ENCODE data around the gene CCL22.

CCL22 gene

GRCh38 chr16:57387598-57388354 is 29.2 kb downstream of the CCL22 start:
- Histone ChIP-seq H3K27me3 (ENCODE audit: insufficient read depth, low read length, poor library complexity, severe bottlenecking) (no peaks in the 10 kb centered on the region), H3K4me1 (ENCODE audit: insufficient read depth, low read length, poor library complexity, severe bottlenecking) (peaks cover 7% of the 10 kb centered on the region), H3K9me2 (replicated peaks; ENCODE audit: low read depth, low read length) (no peaks in the 10 kb centered on the region), H3K36me3 (ENCODE audit: insufficient read depth, low read length) (no peaks in the 10 kb centered on the region), H3F3A (ENCODE audit: low read depth) (no peaks in the 10 kb centered on the region), H4K20me1 (ENCODE audit: insufficient read depth, low read length, poor library complexity, severe bottlenecking) (no peaks in the 10 kb centered on the region), H3K9ac (ENCODE audit: low read depth, low read length, poor library complexity, severe bottlenecking) (no peak overlapping the region), H3K4me3 (ENCODE audit: low read length, poor library complexity, severe bottlenecking) (no peak overlapping the region), H2AFZ (ENCODE audit: low read length) (0 out of 2 replicates have a peak overlapping the region, but pooled peaks have one; percentile 29), H3K9me3 (ENCODE audit: insufficient read depth, low read depth, low read length) (no peaks in the 10 kb centered on the region), H3K79me2 (ENCODE audit: insufficient read depth, low read length) (no peaks in the 10 kb centered on the region), H3K4me2 (ENCODE audit: low read depth, low read length, poor library complexity, severe bottlenecking) (no peak overlapping the region)
- no peak for TF ChIP-seq EZH2phosphoT487 (IDR thresholded peaks at IDR 0.05; ENCODE audit: borderline replicate concordance)
- TF ChIP-seq, protein P1, sequence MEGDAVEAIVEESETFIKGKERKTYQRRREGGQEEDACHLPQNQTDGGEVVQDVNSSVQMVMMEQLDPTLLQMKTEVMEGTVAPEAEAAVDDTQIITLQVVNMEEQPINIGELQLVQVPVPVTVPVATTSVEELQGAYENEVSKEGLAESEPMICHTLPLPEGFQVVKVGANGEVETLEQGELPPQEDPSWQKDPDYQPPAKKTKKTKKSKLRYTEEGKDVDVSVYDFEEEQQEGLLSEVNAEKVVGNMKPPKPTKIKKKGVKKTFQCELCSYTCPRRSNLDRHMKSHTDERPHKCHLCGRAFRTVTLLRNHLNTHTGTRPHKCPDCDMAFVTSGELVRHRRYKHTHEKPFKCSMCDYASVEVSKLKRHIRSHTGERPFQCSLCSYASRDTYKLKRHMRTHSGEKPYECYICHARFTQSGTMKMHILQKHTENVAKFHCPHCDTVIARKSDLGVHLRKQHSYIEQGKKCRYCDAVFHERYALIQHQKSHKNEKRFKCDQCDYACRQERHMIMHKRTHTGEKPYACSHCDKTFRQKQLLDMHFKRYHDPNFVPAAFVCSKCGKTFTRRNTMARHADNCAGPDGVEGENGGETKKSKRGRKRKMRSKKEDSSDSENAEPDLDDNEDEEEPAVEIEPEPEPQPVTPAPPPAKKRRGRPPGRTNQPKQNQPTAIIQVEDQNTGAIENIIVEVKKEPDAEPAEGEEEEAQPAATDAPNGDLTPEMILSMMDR (conservative IDR thresholded peaks at IDR 0.05; ENCODE audit: low read length): no peak

DNA sequence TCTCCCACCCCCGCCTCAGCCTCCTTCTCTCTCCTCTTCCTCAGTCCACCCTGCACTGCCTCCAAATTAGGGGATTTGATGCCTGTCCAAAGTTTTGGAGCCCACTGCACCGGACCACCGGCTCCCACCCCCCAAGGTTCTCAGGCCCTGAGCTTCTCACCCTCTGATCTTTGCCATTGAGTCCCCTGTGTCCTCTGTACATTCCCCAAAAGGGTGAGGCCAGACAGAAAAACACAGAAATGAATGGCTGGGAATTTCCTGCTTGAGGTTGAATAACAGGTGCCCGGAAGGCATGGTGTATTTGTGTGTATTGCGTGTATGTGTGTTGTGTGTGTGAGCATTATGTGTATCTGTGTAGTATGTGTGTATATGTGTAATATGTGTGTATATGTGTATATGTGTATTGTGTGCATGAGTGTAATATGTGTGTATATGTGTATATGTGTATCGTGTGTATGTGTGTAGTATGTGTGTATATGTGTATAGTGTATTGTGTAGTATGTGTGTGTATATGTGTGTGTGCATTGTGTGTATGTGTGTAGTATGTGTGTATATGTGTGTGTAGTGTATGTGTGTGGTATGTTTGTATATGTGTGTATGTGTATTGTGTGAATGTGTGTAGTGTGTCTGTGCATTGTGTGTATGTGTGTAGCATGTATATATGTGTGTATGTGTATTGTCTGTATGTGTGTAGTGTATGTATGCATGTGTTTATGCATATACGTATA is 29.9 kb downstream of the CCL22 start:
- H2AFZ ChIP-seq (ENCODE audit: low read length): 0 out of 2 replicates have a peak overlapping the region, but pooled peaks have one; percentile 29
- H3K4me3 ChIP-seq (ENCODE audit: low read length, poor library complexity, severe bottlenecking): no peak overlapping the region
- H3K4me2 ChIP-seq (ENCODE audit: low read depth, low read length, poor library complexity, severe bottlenecking): no peak overlapping the region

GRCh38 chr16:57389087-57389468 is 30.5 kb downstream of the CCL22 start:
- no peak overlapping the region for H3K4me2 ChIP-seq (ENCODE audit: low read depth, low read length, poor library complexity, severe bottlenecking)
- no peaks in the 10 kb centered on the region for H3K9me2 ChIP-seq (replicated peaks; ENCODE audit: low read depth, low read length)
- H3K4me1 ChIP-seq (ENCODE audit: insufficient read depth, low read length, poor library complexity, severe bottlenecking): peaks cover 7% of the 10 kb centered on the region
- H3K9me3 ChIP-seq (ENCODE audit: insufficient read depth, low read depth, low read length): no peaks in the 10 kb centered on the region
- no peak overlapping the region for H3K4me3 ChIP-seq (ENCODE audit: low read length, poor library complexity, severe bottlenecking)
- H2AFZ ChIP-seq (ENCODE audit: low read length): no peak overlapping the region
- H3F3A ChIP-seq (ENCODE audit: low read depth): no peaks in the 10 kb centered on the region
- no peaks in the 10 kb centered on the region for H4K20me1 ChIP-seq (ENCODE audit: insufficient read depth, low read length, poor library complexity, severe bottlenecking)
- no peaks in the 10 kb centered on the region for H3K79me2 ChIP-seq (ENCODE audit: insufficient read depth, low read length)
- no peaks in the 10 kb centered on the region for H3K36me3 ChIP-seq (ENCODE audit: insufficient read depth, low read length)
- no peaks in the 10 kb centered on the region for H3K27me3 ChIP-seq (ENCODE audit: insufficient read depth, low read length, poor library complexity, severe bottlenecking)
- TF ChIP-seq, protein P1 (conservative IDR thresholded peaks at IDR 0.05; ENCODE audit: low read length): no peak
- TF ChIP-seq EZH2phosphoT487 (IDR thresholded peaks at IDR 0.05; ENCODE audit: borderline replicate concordance): no peak
- no peak overlapping the region for H3K9ac ChIP-seq (ENCODE audit: low read depth, low read length, poor library complexity, severe bottlenecking)

More for the DNA sequence above, 29.9 kb downstream of the CCL22 start:
- H3K4me1 ChIP-seq (ENCODE audit: insufficient read depth, low read length, poor library complexity, severe bottlenecking): peaks cover 7% of the 10 kb centered on the region
- H3K79me2 ChIP-seq (ENCODE audit: insufficient read depth, low read length): no peaks in the 10 kb centered on the region
- no peaks in the 10 kb centered on the region for H4K20me1 ChIP-seq (ENCODE audit: insufficient read depth, low read length, poor library complexity, severe bottlenecking)
- H3K9me3 ChIP-seq (ENCODE audit: insufficient read depth, low read depth, low read length): no peaks in the 10 kb centered on the region
- no peaks in the 10 kb centered on the region for H3K9me2 ChIP-seq (replicated peaks; ENCODE audit: low read depth, low read length)
- no peaks in the 10 kb centered on the region for H3K36me3 ChIP-seq (ENCODE audit: insufficient read depth, low read length)
- H3F3A ChIP-seq (ENCODE audit: low read depth): no peaks in the 10 kb centered on the region
- H3K27me3 ChIP-seq (ENCODE audit: insufficient read depth, low read length, poor library complexity, severe bottlenecking): no peaks in the 10 kb centered on the region
- no peak overlapping the region for H3K9ac ChIP-seq (ENCODE audit: low read depth, low read length, poor library complexity, severe bottlenecking)
- TF ChIP-seq EZH2phosphoT487 (IDR thresholded peaks at IDR 0.05; ENCODE audit: borderline replicate concordance): no peak
- TF ChIP-seq, protein P1 (conservative IDR thresholded peaks at IDR 0.05; ENCODE audit: low read length): no peak
